HG02852 (cell line): ENCODE measurements around the gene TUT7.
"Not testable (repeated sequence)": the region's sequence is repeated elsewhere in the genome, so short reads cannot be mapped to it uniquely, and the experiment has no call there.

Experiments
- ATAC-seq: cut with Tn5 transposase; IDR thresholded peaks from one replicate; pipeline ENCODE4 v1.9.1; 2021; ENCODE audit warnings: mild to moderate bottlenecking, moderate library complexity; ENCODE audit not compliant: unreplicated experiment

Gene TUT7, protein sequence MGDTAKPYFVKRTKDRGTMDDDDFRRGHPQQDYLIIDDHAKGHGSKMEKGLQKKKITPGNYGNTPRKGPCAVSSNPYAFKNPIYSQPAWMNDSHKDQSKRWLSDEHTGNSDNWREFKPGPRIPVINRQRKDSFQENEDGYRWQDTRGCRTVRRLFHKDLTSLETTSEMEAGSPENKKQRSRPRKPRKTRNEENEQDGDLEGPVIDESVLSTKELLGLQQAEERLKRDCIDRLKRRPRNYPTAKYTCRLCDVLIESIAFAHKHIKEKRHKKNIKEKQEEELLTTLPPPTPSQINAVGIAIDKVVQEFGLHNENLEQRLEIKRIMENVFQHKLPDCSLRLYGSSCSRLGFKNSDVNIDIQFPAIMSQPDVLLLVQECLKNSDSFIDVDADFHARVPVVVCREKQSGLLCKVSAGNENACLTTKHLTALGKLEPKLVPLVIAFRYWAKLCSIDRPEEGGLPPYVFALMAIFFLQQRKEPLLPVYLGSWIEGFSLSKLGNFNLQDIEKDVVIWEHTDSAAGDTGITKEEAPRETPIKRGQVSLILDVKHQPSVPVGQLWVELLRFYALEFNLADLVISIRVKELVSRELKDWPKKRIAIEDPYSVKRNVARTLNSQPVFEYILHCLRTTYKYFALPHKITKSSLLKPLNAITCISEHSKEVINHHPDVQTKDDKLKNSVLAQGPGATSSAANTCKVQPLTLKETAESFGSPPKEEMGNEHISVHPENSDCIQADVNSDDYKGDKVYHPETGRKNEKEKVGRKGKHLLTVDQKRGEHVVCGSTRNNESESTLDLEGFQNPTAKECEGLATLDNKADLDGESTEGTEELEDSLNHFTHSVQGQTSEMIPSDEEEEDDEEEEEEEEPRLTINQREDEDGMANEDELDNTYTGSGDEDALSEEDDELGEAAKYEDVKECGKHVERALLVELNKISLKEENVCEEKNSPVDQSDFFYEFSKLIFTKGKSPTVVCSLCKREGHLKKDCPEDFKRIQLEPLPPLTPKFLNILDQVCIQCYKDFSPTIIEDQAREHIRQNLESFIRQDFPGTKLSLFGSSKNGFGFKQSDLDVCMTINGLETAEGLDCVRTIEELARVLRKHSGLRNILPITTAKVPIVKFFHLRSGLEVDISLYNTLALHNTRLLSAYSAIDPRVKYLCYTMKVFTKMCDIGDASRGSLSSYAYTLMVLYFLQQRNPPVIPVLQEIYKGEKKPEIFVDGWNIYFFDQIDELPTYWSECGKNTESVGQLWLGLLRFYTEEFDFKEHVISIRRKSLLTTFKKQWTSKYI (N-terminal part only)

DNA sequence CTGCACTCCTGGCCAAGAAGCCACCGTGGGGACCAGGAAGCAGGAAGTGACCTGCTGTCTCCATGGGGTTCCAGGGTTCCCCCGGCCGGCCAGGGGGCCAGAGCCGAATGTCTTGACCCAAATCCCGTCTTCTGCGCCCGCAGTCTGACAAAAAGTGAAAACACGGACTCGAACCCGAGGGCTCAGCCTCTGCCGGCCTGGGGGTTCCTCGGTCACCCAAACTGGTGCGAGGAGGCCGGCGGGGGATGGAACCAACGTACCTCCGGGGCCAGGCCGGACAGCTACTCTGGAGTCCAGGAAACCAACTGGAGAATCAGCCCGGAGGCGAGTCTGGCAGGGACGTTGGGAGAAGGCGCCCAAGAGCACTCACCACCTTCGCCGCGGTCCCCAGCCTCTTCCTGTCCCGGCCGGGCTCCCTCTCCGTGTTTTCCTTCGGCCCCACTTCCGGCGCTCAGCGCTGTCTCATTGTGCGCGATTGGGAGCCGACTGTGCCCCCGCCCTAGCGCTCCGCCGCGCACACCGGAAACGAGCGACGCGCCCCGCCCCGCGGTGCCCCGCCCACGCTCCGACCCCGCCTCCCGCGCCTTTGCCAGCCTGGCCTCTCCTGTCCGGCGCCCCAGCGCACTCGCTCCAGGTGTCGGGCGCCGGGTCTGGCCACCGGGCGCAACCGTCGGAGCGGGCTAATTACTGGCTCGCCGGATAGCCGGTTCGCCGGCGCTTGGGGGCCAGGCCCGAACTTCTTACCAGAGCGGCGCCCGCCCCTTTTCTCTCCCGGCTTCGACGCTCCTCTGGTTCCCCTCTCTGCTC is at the start of gene TUT7:
TUT7 (minus strand) TSS at position 400 of the 807 bp plus-strand sequence. CDS start 1,211 bp downstream, outside the sequence.
- peak; percentile 81 for ATAC-seq

DNA sequence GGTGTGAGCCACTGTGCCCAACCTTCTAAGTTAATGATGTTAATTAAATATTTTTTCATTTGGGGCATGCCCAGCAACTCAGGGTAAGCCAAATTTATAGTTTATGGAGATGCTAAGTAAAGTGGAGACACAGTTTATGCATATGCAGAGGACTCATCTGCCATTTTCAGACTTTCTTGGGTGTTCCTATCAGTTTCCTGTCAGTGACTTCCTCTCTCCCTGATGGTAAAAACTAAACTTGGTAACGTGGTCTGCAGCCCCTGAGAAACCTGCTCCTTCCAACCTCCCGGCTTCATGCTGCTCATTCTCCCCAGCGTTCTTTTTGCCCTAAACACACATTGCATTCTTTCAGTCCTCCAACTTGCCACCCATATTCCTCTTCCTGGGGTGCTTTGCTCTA is 48.4 kb upstream of the TUT7 start:
- ATAC-seq: no peak

DNA sequence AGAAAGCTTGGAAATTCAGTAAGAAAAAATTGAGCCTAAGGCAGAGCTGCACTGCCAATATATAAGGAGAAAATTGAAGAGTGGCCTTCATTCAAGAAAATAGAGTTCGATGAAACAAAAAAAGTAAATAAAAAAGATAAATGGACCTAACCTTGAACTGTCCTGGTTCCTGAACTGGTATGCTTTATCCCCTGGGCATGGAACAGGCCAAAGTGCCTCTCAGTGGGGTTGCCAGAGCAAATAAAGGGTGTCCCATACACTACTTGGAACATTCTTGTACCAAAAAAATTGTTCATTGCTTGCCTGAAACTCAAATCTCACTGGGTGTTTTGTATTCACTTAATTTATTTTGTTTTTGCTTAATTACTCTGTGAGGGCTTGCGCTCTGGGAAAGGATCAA is 42.2 kb upstream of the TUT7 start:
- ATAC-seq: no peak

DNA sequence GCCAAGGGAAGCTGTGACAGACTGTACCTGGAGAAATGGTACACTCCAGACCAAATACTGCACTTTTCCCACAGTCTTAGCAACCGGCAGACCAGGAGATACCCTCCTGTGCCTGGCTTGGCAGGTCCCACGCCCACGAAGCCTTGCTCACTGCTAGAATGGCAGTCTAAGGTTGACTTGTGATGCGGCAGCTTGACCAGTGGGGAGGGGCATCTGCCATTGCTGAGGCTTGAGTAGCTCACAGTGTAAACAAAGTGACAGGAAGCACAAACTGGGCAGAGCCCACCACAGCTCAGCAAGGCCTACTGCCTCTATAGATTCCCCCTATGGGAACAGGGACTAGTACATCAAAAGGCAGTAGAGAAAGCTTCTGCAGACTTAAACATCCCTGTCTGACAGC is 36.0 kb upstream of the TUT7 start:
- ATAC-seq: not testable (repeated sequence)

DNA sequence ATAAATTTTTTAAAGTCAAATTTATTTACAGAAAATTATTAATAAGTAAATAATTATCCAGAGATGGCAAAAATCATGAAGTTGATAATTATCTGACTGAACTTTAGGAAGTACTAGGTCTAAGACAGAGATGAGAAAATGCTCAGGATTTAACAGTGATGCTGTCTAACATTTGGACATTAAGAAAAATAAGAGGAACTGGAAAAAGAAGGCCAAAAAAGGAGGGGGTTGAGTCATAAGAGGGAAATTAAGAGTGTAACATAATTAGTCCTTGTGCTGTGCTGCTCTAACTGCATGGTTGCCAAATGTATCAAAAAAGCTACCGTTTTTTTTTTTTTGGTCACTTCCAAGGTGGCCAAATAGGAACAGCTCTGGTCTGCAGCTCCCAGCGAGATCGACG is 35.4 kb upstream of the TUT7 start:
- ATAC-seq: no peak

DNA sequence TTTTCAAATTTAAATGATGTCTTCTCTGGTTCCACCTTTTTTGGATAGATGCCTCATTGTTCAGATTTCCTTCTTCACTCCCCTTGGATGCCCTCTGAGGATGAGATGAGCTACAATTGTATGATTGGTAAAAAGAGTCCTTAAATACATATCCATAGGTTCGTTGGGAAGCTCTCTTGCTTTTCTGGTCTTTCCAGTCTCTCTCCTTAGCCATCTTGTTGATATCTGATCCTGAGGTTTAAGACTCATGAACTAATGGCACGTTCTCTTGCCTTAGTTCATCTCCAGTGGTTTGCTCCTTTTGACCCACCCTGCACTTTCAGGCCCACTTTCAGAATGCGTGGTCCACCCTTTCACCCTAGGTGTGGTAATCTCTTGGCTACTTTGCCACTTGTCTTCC is 33.2 kb upstream of the TUT7 start:
- no peak for ATAC-seq

DNA sequence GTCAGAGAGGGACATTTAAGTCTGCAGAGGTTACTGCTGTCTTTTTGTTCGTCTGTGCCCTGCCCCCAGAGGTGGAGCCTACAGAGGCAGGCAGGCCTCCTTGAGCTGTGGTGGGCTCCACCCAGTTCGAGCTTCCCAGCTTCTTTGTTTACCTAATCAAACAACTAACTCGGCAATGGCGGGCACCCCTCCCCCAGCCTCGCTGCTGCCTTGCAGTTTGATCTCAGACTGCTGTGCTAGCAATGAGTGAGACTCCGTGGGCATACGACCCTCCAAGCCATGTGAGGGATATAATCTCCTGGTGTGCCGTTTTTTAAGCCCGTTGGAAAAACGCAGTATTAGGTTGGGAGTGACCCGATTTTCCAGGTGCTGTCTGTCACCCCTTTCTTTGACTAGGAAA is 28.8 kb upstream of the TUT7 start:
- not testable (repeated sequence) for ATAC-seq

DNA sequence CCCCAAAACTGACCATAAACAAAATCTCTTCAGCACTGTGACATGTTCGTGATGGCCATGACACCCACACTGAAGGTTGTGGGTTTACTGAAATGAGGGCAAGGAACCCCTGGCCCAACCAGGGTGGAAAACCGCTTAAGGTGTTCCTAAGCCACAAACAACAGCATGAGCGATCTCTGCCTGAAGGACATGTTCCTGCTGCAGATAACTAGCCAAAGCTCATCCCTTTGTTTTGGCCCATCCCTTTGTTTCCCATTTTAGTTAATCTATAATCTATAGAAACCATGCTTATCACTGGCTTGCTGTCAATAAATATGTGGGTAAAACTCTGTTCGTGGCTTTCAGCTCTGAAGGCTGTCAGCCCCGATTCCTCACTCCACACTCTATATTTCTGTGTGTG is 21.8 kb upstream of the TUT7 start:
- no peak for ATAC-seq

DNA sequence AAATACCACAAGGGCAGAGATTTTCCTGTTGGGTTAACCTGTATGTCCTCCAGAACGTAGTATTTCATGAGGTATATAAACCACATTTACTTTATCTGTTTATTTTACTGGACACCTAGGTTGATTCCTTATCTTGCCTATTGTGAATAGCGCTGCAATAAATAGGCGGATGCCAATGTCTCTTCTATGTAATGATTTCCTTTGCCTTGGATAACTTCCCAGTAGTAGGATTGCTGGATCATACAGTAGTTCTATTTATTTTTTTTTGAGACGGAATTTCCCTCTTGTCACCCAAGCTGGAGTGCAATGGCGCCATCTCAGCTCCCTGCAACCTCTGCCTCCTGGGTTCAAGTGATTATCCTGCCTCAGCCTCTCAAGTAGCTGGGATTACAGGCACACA is 15.6 kb upstream of the TUT7 start:
- no peak for ATAC-seq

DNA sequence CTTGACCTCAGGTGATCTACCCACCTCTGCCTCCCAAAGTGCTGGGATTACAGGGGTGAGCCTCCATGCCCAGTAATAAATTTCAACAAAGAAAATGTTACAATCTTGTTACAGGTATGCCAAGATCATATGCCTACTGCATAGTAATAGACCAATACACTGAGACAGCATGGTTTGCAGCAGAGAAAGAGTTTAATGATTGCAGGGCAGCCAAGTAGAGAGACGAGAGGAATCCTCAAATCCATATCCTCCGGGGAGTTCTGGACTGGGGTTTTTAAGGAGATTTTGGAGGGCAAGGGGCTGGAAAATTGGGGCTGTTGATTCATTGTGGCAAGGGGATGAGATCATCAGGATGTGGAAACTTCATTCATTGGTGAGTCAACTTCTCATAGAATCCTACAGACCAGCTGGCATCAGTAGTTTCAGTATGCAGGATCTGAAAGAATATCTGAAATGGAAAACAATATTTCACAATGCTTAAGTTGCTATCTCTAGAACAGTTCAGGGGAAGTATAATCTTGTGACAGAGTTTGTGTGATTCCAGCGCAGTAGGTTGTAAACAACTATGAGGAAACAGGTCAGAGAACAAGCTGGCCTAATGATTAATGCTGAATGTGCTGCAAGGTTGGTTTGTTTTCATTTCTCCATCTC is 14.8 kb upstream of the TUT7 start:
- no peak for ATAC-seq

DNA sequence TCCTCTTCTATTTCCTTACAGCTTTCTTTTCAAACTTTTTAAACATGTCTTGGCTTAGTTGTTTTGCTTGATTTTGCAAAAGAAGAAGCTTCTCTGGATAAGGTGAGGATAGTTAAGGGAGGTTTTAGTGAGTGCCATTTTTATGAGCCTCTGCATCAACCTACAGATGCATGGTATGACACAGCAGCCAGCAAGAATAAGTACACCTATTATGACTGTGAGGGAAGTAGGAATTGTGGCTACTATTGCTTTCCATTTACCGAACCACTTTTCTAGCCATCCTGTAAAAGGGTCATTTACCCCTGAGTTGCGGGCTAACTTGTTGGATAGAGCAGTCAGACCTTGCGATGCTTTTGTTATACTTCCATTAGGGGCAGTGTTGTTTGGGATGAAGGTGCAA is 7.0 kb upstream of the TUT7 start:
- no peak for ATAC-seq

DNA sequence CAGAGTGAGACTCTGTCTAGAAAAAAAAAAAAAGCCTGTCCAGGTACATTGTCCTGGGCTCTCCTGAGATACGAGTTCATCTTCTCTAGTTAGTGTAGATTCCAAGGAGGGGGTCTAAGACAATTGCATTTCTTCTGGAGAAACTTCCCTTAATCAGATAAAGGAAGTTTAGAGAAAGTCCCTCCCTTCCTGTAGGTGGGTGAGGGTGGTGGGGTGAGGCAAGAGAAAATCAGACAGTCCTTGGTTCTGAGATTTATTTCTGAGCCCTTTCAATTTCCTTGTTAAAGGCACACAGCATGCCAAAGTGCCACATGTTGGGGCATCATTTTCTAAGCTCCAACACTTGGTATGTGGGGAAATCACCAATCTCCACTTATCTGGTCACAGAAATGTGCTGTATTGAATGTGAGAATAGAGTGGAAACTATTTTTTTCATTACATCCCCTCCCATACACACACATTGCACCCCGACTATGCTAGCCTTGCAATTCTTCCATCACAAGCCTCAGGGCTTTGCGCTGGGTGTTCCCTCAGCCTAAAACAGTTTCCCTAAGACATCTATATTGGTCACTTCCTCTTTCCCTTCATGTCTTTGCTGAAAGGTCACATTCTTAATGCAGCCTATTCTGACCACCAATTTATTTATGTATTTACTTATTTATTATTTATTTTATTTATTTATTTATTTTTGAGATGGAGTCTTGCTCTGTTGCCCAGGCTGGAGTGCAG is 5.1 kb upstream of the TUT7 start:
- no peak for ATAC-seq

DNA sequence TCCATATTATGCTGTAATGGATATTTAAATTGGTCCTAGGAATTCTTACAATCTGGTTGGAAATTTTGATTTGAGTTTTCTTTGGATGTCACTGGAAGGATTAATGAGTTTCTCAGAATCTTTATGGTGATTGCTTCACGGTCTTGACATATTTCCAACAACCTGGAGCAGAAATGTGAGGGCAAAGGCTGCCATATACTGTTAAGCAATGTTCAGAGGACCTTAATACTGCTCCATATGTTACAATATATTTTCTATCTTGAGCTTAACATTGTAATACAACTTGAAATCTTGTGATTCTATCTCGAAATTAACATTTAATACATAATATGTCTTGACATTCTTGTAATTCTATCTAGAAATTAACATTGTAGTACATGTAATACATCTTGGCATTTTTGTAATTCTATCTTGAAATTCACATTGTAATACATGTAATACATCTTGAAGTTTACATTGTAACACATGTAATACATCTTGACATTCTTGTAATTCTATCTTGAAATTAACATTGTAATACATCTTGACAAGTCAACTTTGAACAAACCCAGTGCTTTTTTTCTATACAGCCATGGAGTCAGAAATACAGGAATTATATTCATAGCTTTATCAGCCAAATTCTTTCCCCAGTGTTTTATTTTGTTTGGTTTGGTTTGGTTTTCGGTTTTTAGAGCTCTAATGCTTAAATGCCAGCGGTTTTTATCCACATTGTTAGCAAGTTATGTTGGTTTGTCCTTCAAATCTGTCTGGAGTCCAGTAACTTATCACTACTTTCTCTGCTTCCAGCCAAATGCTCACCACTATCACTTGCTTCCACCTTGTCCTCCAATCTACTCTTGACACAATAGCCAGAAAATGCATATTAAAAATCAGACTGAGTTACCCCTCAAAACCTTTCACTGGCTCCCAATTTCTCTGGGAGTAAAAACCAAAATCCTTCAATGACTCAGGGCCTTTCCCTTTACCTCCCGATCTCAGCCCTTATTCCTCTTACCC is 3.0 kb upstream of the TUT7 start:
- no peak for ATAC-seq

DNA sequence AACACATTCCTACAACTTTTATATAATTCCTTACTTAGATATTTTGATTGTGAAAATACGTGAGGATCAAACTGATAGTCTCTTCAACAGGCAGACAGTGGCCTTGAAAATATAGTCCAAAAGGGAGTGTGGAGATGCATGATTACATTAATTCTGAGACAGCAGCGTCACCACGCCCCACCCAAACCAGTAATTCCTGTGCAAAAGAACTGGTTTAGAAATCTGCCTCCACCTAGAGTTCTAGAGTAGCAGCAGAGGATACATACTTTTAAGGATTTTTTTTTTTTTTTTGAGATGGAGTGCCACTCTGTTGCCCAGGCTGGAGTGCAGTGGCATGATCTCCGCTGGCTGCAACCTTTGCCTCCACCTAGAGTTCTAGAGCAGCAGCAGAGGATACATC is 1.6 kb upstream of the TUT7 start:
- ATAC-seq: no peak

DNA sequence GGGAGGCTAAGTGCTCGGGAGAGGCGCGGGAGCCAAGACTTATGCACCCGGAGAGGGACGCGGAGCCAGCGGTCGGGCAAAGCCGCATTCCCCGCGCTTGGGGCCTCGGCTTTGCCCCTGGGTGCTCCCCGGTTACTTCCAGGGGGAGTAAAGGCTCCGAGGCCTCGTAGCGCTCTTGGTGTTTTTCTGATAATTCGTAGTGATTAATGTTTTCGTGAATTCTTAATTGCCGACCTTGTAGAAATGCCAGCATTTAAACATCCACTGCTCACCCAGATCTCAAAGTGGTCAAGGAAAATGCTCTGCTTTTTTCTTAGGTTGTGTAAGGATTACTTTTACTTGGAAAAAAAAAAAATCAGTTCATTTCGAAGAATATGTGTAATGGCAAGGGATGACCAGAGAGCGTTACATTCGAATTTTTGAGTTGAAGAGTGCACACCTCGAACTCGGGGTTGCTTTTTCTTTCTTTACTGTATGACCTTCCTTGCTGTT is 654 bp upstream of the TUT7 start:
- no peak for ATAC-seq

DNA sequence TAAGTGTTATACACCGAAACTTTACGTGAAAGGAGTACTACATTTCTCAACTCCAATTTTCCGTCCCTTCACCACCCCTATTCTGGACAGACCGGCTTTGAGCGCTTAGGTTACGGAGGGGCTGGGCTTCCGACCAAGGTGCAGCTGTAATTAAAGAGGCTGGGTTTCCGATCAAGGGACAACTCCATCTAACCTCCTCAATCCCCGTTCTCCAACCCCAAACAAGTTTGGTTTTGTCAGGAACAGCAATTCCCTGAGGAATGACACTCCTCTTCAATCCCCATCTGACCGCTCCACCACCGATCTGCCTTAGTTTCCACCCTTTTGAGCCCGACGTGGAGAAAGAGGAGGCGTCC is 577 bp downstream of the TUT7 start:
- no peak for ATAC-seq

DNA sequence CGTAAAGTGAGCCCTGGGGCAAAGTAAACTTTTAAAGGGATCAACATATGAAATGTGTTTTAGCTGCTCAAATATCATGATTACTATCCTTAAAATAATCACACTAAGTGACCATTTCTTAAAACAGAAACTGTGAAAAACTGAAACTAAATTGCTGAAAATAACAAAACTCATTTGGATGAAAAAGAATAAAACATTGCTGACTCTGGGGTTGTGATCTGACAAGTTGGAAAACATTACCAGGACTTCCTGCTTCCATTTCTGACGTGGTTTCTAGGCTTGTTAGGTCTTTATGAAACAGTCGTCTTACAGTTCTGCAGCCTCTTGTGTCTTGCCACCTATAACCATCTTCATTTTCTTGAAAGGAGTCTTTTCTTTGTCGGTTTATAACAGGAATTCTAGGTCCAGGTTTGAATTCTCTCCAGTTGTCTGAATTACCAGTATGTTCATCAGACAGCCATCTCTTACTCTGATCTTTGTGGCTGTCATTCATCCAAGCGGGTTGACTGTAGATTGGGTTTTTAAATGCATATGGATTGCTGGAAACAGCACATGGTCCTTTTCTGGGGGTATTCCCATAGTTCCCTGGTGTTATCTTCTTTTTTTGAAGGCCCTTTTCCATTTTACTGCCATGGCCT is 1.7 kb downstream of the TUT7 start:
- no peak for ATAC-seq
